Measurements from ENCODE around the gene ABHD3.

Gene ABHD3

DNA sequence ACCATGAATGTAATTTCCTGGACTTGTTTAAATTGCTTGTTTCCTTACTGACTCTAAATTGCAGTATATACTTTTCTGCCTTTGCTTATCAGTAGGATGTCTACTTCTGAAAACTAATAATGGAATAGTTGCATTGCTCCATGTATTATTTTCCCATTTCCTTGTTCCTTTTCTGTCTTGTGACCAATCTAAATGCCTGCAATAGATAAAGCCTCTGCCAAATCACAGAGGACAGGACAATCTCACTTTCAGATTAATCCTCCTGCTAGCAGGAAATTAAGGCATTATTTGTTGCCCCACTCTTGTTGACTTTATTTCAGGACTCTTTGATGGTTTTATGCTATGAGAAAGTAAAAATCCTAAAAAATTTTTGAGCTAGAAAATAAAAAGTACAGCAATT, 99.4 kb downstream of the ABHD3 start:
- H3K4me1 ChIP-seq (ENCODE audit: control insufficient read depth in 1 of 2, insufficient read depth in 1 of 2, low read depth in 1 of 2, low read length in 1 of 2) = peaks cover 17 to 24% of the 10 kb centered on the region in 2 experiments
- no peaks in the 10 kb centered on the region for H3K36me3 ChIP-seq
- TF ChIP-seq, protein P1, sequence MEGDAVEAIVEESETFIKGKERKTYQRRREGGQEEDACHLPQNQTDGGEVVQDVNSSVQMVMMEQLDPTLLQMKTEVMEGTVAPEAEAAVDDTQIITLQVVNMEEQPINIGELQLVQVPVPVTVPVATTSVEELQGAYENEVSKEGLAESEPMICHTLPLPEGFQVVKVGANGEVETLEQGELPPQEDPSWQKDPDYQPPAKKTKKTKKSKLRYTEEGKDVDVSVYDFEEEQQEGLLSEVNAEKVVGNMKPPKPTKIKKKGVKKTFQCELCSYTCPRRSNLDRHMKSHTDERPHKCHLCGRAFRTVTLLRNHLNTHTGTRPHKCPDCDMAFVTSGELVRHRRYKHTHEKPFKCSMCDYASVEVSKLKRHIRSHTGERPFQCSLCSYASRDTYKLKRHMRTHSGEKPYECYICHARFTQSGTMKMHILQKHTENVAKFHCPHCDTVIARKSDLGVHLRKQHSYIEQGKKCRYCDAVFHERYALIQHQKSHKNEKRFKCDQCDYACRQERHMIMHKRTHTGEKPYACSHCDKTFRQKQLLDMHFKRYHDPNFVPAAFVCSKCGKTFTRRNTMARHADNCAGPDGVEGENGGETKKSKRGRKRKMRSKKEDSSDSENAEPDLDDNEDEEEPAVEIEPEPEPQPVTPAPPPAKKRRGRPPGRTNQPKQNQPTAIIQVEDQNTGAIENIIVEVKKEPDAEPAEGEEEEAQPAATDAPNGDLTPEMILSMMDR (IDR thresholded peaks at IDR 0.05) = no peak
- H3K9me3 ChIP-seq = no peaks in the 10 kb centered on the region
- no peak overlapping the region for H3K4me3 ChIP-seq (ENCODE audit: low read depth in 1 of 2, low read length in 1 of 2)
- no peaks in the 10 kb centered on the region for H3K27me3 ChIP-seq
- H3K27ac ChIP-seq = no peak overlapping the region

DNA sequence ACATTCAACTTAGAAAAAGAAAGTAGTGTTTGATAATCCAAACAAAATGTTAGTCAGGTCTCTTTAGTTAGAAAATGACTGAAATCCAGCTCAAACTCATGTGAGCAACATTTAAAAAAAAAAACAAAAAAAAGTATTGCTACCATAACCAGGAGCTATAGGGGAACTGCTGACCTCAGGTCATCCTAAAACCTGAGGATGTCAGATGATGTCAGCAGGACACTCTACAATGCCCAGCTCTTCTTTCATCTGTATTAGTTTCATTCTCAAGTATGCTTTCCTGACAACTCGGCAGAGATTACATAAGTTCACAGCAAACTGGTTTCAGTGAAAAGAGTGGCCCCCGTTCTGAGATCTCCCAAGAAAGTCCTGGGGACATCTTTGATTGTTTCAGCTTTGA, 99.9 kb downstream of the ABHD3 start:
- H3K9me3 ChIP-seq = no peaks in the 10 kb centered on the region
- H3K36me3 ChIP-seq = no peaks in the 10 kb centered on the region
- H3K27ac ChIP-seq = no peak overlapping the region
- TF ChIP-seq, protein P1 (IDR thresholded peaks at IDR 0.05) = no peak
- no peaks in the 10 kb centered on the region for H3K27me3 ChIP-seq
- H3K4me1 ChIP-seq (ENCODE audit: control insufficient read depth in 1 of 2, insufficient read depth in 1 of 2, low read depth in 1 of 2, low read length in 1 of 2) = peaks cover 19 to 25% of the 10 kb centered on the region in 2 experiments
- H3K4me3 ChIP-seq (ENCODE audit: low read depth in 1 of 2, low read length in 1 of 2) = no peak overlapping the region

DNA sequence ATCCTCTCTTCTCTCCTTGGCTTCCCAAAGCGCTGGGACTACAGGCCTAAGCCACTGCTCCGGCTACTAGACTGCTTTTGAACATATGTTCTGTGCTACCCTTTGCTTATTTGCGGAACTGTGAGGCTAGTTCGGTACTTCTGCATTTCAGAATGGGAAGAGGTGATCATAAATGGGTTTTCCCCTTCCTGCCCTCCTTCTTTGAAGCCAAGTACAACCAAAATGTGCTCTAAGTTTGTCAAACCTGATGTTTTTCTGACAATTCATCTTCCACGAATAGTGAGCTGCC, 102.3 kb downstream of the ABHD3 start:
- Histone ChIP-seq H3K4me3 (ENCODE audit: low read depth in 1 of 2, low read length in 1 of 2) (peak overlapping the region; percentile 19 to 88), H3K27me3 (no peaks in the 10 kb centered on the region), H3K27ac (peak overlapping the region; percentile 95), H3K4me1 (ENCODE audit: control insufficient read depth in 1 of 2, insufficient read depth in 1 of 2, low read depth in 1 of 2, low read length in 1 of 2) (peaks cover 32 to 43% of the 10 kb centered on the region in 2 experiments), H3K9me3 (no peaks in the 10 kb centered on the region), H3K36me3 (no peaks in the 10 kb centered on the region)
- TF ChIP-seq, protein P1 (IDR thresholded peaks at IDR 0.05) = no peak

Measured in neutrophil (primary cell).